Lung (tissue), 12 donors: ENCODE results near the gene KRTAP10-1. TPM values are rescaled to one million over a fixed set of nuclear protein-coding genes. Genes with fewer than 3 reads are reported as not detected.
"Not testable (repeated sequence)": the region's sequence is repeated elsewhere in the genome, so short reads cannot be mapped to it uniquely, and the experiment has no call there.

Experiments used
- ATAC-seq: fragments of 200-7000 bp; cut with Tn5 transposase; one replicate; pipeline ENCODE4 v1.9.1; 2020; ENCODE audit warnings: moderate number of reproducible peaks; ENCODE audit not compliant: insufficient read depth, low FRiP score
- DNase-seq, 3 donors: peaks; one replicate each; pipeline ENCODE4 v3.0.0-alpha.2; 2013 to 2017
- H3K27ac ChIP-seq, 2 donors: one replicate each; pipeline ENCODE4 v1.5.1; 2013; ENCODE audit warnings: mild to moderate bottlenecking in 2 of 2, moderate library complexity in 2 of 2, control low read depth in 1 of 2, inconsistent platforms in 1 of 2, low read depth in 1 of 2, low read length in 1 of 2
- H3K27me3 ChIP-seq, 3 donors: one replicate each; pipeline ENCODE4 v1.5.1; 2013; ENCODE audit warnings: low read length in 2 of 3; ENCODE audit not compliant: control insufficient read depth in 3 of 3, insufficient read depth in 3 of 3
- H3K36me3 ChIP-seq, 4 donors: one replicate each; pipeline ENCODE4 v1.5.1; 2013; ENCODE audit warnings: low read length in 4 of 4, mild to moderate bottlenecking in 1 of 4, moderate library complexity in 1 of 4; ENCODE audit not compliant: control insufficient read depth in 4 of 4, insufficient read depth in 4 of 4
- H3K4me1 ChIP-seq, 5 donors: one replicate each; pipeline ENCODE4 v1.5.1; 2013; ENCODE audit warnings: low read length in 5 of 5, mild to moderate bottlenecking in 2 of 5, moderate library complexity in 1 of 5; ENCODE audit not compliant: control insufficient read depth in 5 of 5, insufficient read depth in 5 of 5
- H3K4me3 ChIP-seq: one replicate; pipeline ENCODE4 v1.5.1; 2013; ENCODE audit warnings: mild to moderate bottlenecking, control low read depth, moderate library complexity
- H3K9ac ChIP-seq, 2 donors: one replicate each; pipeline ENCODE4 v1.5.1; 2013; ENCODE audit warnings: low read length in 2 of 2, control low read depth in 1 of 2; ENCODE audit not compliant: insufficient read depth in 1 of 2
- H3K9me3 ChIP-seq, 4 donors: one replicate each; pipeline ENCODE4 v1.5.1; 2013; ENCODE audit warnings: low read length in 3 of 4, mild to moderate bottlenecking in 1 of 4, moderate library complexity in 1 of 4; ENCODE audit not compliant: control insufficient read depth in 4 of 4, insufficient read depth in 3 of 4
- CTCF ChIP-seq: IDR thresholded peaks from 2 replicates; pipeline ENCODE4 v1.5.1; 2012; ENCODE audit warnings: mild to moderate bottlenecking; ENCODE audit errors: control extremely low read depth, extremely low read depth
- WGBS, 2 donors: extraction: QIAGEN DNeasy Blood & Tissue Kit; methylation state at CpG; one replicate each; pipeline ENCODE4 v1.1.7; 2013; 5-methylcytosine and 5-hydroxymethylcytosine counted together
- polyA plus RNA-seq, 2 donors: library from polyadenylated mRNA; stranded (reverse); fragments of 200-250 nt; gene quantifications; one replicate each; pipeline ENCODE4 v1.2.1, GENCODE V29; 2013
- total RNA-seq, 2 donors: library from RNA; depleted of rRNA in 1 of 2; stranded (reverse); fragments of >200 nt in 1 of 2; gene quantifications; one replicate each; pipeline ENCODE4 v1.2.1, GENCODE V29; 2014 to 2021
- donor health status: control.
- donor health status: control.
- donor health status: Bipolar disorder and iron deficiency.
- donor health status: healthy.
- donor health status: DM: yes; HTN: yes; CAD: no.

The KRTAP10-1 gene
- total and polyA plus RNA-seq, 4 donors = not detected

- WGBS, 2 donors = 85 to 87% methylated on average over 3 of the region's 3 CpGs
- no peaks in the 10 kb centered on the region for H3K4me1 ChIP-seq
- no peak overlapping the region for H3K9ac ChIP-seq
- H3K27ac ChIP-seq = no peak overlapping the region
- TF ChIP-seq CTCF = no peak
- H3K9me3 ChIP-seq = peaks cover 0 to 35% (median 5%) of the 10 kb centered on the region in 4 donors
- no peak overlapping the region for H3K4me3 ChIP-seq
- H3K27me3 ChIP-seq = peaks cover 2 to 6% (median 6%) of the 10 kb centered on the region in 3 donors
- ATAC-seq (no peak), DNase-seq (no peak)
- no peaks in the 10 kb centered on the region for H3K36me3 ChIP-seq
Measured at GRCh38 chr21:44581158-44581557, 41.2 kb upstream of the KRTAP10-1 start.

GRCh38 chr21:44580231-44580821, 40.3 kb upstream of the KRTAP10-1 start, which contains the start of gene KRTAP10-5:
Gene KRTAP10-5 (minus strand): TSS chr21:44580604. CDS start chr21:44580578, 26 bp downstream.
- H3K27me3 ChIP-seq, H3K9ac ChIP-seq, H3K27ac ChIP-seq, H3K4me1 ChIP-seq, ATAC-seq, H3K36me3 ChIP-seq, H3K4me3 ChIP-seq, DNase-seq: not testable (repeated sequence)
- peaks cover 0 to 36% (median 5%) of the 10 kb centered on the region in 4 donors for H3K9me3 ChIP-seq
- WGBS, 2 donors = 41 to 44% methylated on average over 18 to 19 of the region's 19 CpGs

GRCh38 chr21:44579833-44580144, 39.8 kb upstream of the KRTAP10-1 start:
- DNase-seq (no peak), ATAC-seq (no peak)
- Histone ChIP-seq H3K27me3 (peaks cover 2 to 6% (median 6%) of the 10 kb centered on the region in 3 donors), H3K36me3 (no peaks in the 10 kb centered on the region), H3K9ac (no peak overlapping the region), H3K4me3 (no peak overlapping the region), H3K9me3 (peaks cover 0 to 36% (median 5%) of the 10 kb centered on the region in 4 donors), H3K27ac (no peak overlapping the region), H3K4me1 (no peaks in the 10 kb centered on the region)
- no peak for TF ChIP-seq CTCF
- 75% methylated on average over 7 of the region's 7 CpGs for WGBS, 2 donors

- DNase-seq = no peak
Measured at GRCh38 chr21:44579056-44579832, 39.2 kb upstream of the KRTAP10-1 start.

More at GRCh38 chr21:44579056-44579832, 39.2 kb upstream of the KRTAP10-1 start:
- WGBS, 2 donors = 74 to 77% methylated on average over 20 to 22 of the region's 22 CpGs
- no peak overlapping the region for H3K4me3 ChIP-seq
- H3K9ac ChIP-seq = no peak overlapping the region
- H3K36me3 ChIP-seq = no peaks in the 10 kb centered on the region
- H3K27ac ChIP-seq = no peak overlapping the region
- H3K27me3 ChIP-seq = peaks cover 0 to 6% (median 6%) of the 10 kb centered on the region in 3 donors
- H3K9me3 ChIP-seq = peaks cover 0 to 36% (median 5%) of the 10 kb centered on the region in 4 donors
- no peaks in the 10 kb centered on the region for H3K4me1 ChIP-seq
- no peak for TF ChIP-seq CTCF
- ATAC-seq = no peak
